Measurements from ENCODE around the gene FAT1.

FAT1 gene

GRCh38 chr4:186722796-186723291 is 812 bp downstream of the FAT1 start:
- DNase-seq, result no peak

GRCh38 chr4:186719925-186720694 is 3.5 kb downstream of the FAT1 start:
- DNase-seq, result no peak

- no peak for DNase-seq
Observed at GRCh38 chr4:186717556-186717955, 6.1 kb downstream of the FAT1 start.

- no peak for DNase-seq
Observed at GRCh38 chr4:186715077-186715476, 8.6 kb downstream of the FAT1 start.

- DNase-seq, result no peak
Observed at GRCh38 chr4:186714006-186714675, 9.5 kb downstream of the FAT1 start.

- DNase-seq, result no peak
Observed at GRCh38 chr4:186712690-186713089, 11.0 kb downstream of the FAT1 start.

GRCh38 chr4:186710521-186711119 is 13.0 kb downstream of the FAT1 start:
- DNase-seq, result no peak

- DNase-seq, result no peak
Observed at GRCh38 chr4:186709517-186709916, 14.1 kb downstream of the FAT1 start.

GRCh38 chr4:186708554-186708953 is 15.1 kb downstream of the FAT1 start:
- no peak for DNase-seq

GRCh38 chr4:186707996-186708395 is 15.7 kb downstream of the FAT1 start:
- no peak for DNase-seq

GRCh38 chr4:186707574-186707973 is 16.1 kb downstream of the FAT1 start:
- no peak for DNase-seq

- no peak for DNase-seq
Observed at GRCh38 chr4:186704057-186704456, 19.6 kb downstream of the FAT1 start.

GRCh38 chr4:186703510-186703909 is 20.1 kb downstream of the FAT1 start:
- no peak for DNase-seq

GRCh38 chr4:186702940-186703339 is 20.7 kb downstream of the FAT1 start:
- no peak for DNase-seq

GRCh38 chr4:186702297-186702696 is 21.4 kb downstream of the FAT1 start:
- DNase-seq, result no peak

- DNase-seq, result no peak
Observed at GRCh38 chr4:186701788-186702187, 21.9 kb downstream of the FAT1 start.

- DNase-seq, result no peak
Observed at GRCh38 chr4:186701273-186701672, 22.4 kb downstream of the FAT1 start.

- no peak for DNase-seq
Observed at GRCh38 chr4:186700746-186701145, 22.9 kb downstream of the FAT1 start.

- no peak for DNase-seq
Observed at GRCh38 chr4:186699881-186700397, 23.7 kb downstream of the FAT1 start.

- DNase-seq, result no peak
Observed at GRCh38 chr4:186699298-186699697, 24.4 kb downstream of the FAT1 start.

- no peak for DNase-seq
Observed at GRCh38 chr4:186698525-186698924, 25.1 kb downstream of the FAT1 start.

- no peak for DNase-seq
Observed at GRCh38 chr4:186698028-186698427, 25.6 kb downstream of the FAT1 start.

- no peak for DNase-seq
Observed at GRCh38 chr4:186695392-186695791, 28.3 kb downstream of the FAT1 start.

- no peak for DNase-seq
Observed at GRCh38 chr4:186693894-186694293, 29.8 kb downstream of the FAT1 start.

All from NCI-H1694 treated with DMSO at 0.1 percent for 48 hours (cell line).